22Rv1 (cell line): ENCODE data around the gene GNA15.

Experiments
- H3K27ac ChIP-seq: fragments of 450-650 bp; 2 replicates; pipeline ENCODE4 v1.5.1; 2017
- CTCF ChIP-seq: fragments of 450-650 bp; IDR thresholded peaks from 2 replicates; pipeline ENCODE4 v1.5.1; 2017; ENCODE audit warnings: mild to moderate bottlenecking
- ZFX ChIP-seq: fragments of 450-650 bp; IDR thresholded peaks from 2 replicates; pipeline ENCODE4 v1.6.1; 2017; ENCODE audit warnings: antibody characterized with exemption, borderline replicate concordance

GNA15 gene

GRCh38 chr19:3119693-3120380 lies 16.0 kb upstream of the GNA15 start:
- TF ChIP-seq CTCF, result no peak

GRCh38 chr19:3120611-3121276 lies 15.1 kb upstream of the GNA15 start:
- no peak overlapping the region for H3K27ac ChIP-seq
- TF ChIP-seq ZFX (no peak), CTCF (no peak)

More at GRCh38 chr19:3119693-3120380, 16.0 kb upstream of the GNA15 start:
- no peak overlapping the region for H3K27ac ChIP-seq

- TF ChIP-seq ZFX, result no peak
- TF ChIP-seq CTCF, result no peak
- no peak overlapping the region for H3K27ac ChIP-seq
Measured at GRCh38 chr19:3121396-3121795, 14.4 kb upstream of the GNA15 start.

- TF ChIP-seq ZFX (no peak), CTCF (no peak)
Measured at GRCh38 chr19:3121821-3122511, 13.9 kb upstream of the GNA15 start.

GRCh38 chr19:3122512-3122870 lies 13.3 kb upstream of the GNA15 start:
- H3K27ac ChIP-seq, result no peak overlapping the region
- TF ChIP-seq ZFX, result no peak
- no peak for TF ChIP-seq CTCF

More at GRCh38 chr19:3121821-3122511, 13.9 kb upstream of the GNA15 start:
- no peak overlapping the region for H3K27ac ChIP-seq

GRCh38 chr19:3123088-3123721 lies 12.6 kb upstream of the GNA15 start:
- TF ChIP-seq CTCF (no peak), ZFX (no peak)
- no peak overlapping the region for H3K27ac ChIP-seq

- H3K27ac ChIP-seq, result no peak overlapping the region
- TF ChIP-seq CTCF (no peak), ZFX (no peak)
Measured at GRCh38 chr19:3123956-3124355, 11.9 kb upstream of the GNA15 start.
